ENCODE results near the gene PMEPA1.

DNA sequence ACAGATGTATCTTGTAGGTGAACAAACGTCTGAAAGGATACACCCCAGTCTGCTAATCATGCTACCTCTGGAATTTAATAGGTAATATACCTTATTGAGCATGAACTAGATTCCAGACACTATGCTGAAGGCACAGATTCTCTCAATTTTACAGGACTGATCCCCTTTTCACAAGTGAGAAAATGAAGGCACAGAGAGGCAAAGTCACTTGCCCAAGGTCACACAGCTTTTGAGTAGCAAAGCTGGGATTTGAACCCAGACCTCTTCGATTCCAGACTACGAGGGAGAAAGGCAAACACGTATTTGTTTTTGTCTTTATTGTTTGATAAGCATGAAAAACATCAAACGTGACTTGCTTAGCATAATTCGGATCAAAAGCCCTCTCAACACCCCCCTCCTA, 34.4 kb upstream of the PMEPA1 start:
- TF ChIP-seq, protein P1, sequence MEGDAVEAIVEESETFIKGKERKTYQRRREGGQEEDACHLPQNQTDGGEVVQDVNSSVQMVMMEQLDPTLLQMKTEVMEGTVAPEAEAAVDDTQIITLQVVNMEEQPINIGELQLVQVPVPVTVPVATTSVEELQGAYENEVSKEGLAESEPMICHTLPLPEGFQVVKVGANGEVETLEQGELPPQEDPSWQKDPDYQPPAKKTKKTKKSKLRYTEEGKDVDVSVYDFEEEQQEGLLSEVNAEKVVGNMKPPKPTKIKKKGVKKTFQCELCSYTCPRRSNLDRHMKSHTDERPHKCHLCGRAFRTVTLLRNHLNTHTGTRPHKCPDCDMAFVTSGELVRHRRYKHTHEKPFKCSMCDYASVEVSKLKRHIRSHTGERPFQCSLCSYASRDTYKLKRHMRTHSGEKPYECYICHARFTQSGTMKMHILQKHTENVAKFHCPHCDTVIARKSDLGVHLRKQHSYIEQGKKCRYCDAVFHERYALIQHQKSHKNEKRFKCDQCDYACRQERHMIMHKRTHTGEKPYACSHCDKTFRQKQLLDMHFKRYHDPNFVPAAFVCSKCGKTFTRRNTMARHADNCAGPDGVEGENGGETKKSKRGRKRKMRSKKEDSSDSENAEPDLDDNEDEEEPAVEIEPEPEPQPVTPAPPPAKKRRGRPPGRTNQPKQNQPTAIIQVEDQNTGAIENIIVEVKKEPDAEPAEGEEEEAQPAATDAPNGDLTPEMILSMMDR (IDR thresholded peaks at IDR 0.05): no peak
- TF ChIP-seq POLR2A (IDR thresholded peaks at IDR 0.05) (no peak), POLR2AphosphoS5 (IDR thresholded peaks at IDR 0.05) (no peak)
